ENCODE data around the gene CARD14.
"Not testable (repeated sequence)": the region's sequence is repeated elsewhere in the genome, so short reads cannot be mapped to it uniquely, and the experiment has no call there.

The CARD14 gene

DNA sequence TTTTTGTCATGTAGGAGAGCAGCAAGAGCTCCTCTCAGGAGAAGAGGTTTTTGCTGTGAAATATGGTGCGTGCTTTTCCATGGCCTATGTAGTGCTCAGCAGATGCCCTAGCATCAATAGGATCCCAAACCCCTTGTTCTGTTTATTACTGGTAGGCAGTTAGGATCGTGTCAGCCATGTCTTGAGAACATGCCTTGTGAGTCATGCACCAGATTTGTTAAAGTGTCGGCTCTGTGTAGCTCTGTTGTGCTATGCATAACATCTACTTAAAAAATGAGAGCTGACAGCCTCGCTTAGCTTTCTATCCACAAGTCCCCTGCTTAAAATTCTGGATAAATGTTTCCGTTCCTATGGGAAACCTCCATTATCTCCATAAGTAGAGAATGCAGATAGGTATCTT, 18.5 kb upstream of the CARD14 start:
- no peak for DNase-seq

DNA sequence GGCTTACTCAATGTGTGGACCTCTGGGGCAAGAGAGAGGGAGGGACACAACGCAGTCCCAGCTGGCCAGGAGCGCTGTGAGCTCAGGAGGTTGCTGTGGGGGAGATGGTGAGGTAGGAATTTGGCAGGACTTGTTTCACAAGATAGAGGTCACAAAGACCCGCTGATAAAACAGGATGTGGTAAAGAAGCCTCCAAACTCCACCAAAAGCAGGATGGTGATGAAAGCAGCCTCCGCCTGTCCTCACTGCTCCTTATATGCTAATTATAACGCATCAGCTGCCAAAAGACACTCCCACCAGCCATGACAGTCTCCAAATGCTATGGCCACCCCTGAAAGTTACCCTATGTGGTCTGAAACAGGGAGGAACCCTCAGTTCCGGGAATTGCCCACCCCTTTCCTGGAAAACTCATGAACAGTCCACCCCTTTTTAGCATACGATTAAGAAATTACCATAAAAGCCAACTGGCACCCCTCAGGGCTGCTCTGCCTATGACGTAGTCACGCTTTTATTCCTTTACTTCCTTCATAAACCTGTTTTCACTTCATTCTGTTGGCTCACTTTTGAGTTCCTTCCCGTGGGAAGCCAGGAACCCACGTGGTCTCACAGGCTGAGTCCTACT, 17.6 kb upstream of the CARD14 start:
- DNase-seq: no peak

DNA sequence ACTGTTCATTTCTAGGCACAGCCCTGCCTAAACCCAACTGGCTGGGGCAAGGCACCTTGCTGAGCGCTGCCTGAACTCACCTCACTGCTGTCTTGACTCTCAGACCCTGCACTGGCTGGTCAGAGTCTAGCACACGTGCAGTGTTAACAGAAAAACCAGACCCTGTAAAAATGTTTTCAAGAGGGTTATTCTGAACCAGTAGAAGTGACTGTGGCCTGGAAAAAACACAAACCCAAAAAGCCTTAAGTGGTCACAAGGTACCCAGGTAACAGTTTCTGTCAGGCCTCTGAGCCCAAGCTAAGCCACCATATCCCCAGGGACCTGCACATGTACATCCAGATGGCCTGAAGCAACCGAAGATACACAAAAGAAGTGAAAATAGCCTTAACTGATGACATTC, 16.8 kb upstream of the CARD14 start:
- DNase-seq: no peak

DNA sequence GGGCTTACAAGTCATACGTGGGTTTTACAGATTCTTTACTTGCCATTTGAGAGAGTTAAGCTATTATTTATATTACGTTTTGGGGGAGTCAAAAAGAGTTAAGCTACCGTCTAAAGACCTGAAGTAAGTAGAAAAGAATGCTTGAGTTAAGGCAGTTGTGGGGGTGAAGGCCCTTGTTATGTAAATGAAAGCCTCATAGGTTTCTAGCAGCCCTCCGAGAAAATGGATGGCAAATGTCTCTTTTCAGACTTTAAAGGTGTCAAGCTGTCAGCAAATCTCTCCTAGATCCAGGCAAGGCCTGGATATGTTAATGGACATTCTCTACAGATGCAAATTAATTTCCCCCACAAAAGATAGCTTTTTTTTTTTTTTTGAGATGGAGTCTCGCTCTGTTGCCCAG, 15.7 kb upstream of the CARD14 start:
- no peak for DNase-seq

DNA sequence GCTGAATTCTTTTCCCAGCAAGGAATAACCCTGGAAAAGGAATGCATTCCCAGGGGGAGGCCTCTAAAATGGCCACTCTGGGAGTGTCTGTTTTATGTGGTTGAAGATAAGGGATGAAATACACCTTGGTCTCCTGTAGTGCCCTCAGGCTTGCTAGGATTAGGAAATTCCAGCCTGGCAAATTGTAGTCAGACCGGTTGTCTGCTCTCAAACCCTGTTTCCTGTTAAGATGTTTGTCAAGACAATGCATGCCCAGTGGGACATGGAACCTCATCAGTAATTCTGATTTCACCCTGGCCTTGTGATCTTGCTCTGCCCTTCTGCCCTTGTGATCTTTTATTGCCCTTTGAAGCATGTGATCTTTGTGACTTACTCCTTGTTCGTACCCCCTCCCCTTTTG, 14.2 kb upstream of the CARD14 start:
- DNase-seq: not testable (repeated sequence)

DNA sequence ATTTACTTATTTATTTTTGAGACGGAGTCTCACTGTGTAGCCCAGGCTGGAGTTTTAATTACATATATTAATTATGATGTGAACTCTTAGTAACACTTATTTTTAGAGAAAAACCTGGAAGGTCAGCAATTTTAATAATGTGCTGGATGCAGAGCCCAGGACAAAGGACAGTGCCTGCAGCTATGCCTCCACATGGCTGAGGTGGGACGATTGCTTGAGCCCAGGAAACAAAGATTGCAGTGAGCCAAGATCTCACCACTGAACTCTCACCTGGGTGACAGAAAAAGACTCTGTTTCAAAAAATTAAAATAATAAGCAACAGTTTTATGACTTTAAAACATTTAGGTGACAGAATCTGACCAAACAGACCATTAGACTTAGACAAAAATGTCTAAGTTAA, 11.0 kb upstream of the CARD14 start:
- no peak for DNase-seq

DNA sequence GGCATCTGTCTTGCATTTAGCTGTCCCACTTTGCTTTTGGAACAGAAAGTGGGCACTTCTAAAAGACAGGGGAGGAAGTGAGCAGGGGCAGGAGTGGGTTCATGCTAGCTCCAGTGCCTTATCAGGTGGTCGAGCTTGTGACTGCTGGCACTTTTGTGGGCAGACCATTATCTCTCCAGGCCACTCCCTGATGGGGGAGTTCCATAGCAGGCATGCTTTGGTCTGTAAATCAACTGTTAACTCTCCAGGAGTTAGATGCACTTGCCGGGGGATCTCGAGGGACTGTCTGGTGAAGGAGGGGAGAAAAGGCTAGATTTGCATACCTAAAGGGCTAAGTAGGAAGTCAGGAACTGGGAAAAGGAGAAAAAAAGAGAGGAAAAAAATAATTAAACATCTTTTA, 9.3 kb upstream of the CARD14 start:
- peak; percentile 28 for DNase-seq

DNA sequence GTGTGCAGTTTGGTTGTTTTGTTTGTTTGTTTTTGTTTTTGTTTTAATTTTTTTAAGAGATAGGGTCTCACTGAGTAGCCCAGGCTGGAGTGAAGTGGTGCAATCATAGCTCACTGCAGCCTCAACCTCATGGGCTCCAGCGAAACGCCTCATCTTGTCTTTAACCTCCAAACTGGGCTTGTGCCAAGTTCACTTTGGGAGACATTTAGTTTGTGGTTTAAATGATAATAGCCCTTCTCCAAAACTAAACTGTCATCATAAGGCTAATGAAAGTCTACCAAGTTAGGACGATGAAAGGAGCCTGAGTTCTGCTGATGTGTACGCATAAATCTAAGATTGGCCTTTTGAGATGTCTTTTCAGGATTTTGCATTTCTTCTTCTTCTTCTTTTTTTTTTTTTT, 6.5 kb upstream of the CARD14 start:
- DNase-seq: no peak

DNA sequence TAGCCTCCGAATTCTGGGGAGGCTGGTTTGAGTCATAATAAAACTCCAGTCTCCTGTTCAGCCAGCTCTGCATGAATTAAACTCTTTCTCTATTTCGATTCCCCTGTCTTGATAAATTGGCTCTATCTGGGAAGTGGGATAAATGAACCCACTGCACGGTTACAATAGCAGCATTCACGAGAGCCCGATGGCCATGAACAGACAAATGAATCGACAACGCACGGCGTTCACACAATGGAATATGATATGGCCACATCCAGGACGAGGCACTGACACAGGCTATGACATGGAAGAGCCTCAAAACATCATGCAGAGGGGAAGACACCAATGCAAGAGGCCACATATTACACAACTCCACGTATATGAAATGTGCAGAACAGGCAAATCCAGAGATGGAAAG, 5.6 kb upstream of the CARD14 start:
- DNase-seq: no peak

DNA sequence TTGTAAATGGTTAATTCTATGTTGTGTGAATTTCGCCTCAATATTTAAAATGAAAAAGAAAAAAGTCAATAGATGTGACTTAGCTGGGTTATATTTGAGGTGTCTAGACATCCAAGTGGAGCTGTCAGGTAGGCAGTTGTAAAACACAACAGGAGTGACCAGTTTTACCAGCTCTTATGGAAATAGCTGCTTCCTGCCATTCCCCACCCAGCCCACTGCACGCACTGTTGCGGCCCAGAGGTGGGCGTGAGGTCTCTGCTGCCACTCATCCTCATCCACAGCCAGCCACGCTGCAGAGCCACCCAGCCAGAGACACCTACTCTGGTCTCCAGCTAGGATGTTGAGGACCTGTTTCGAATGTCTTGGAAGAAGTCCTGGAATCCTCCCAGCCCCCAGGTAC, 3.4 kb upstream of the CARD14 start:
- no peak for DNase-seq

DNA sequence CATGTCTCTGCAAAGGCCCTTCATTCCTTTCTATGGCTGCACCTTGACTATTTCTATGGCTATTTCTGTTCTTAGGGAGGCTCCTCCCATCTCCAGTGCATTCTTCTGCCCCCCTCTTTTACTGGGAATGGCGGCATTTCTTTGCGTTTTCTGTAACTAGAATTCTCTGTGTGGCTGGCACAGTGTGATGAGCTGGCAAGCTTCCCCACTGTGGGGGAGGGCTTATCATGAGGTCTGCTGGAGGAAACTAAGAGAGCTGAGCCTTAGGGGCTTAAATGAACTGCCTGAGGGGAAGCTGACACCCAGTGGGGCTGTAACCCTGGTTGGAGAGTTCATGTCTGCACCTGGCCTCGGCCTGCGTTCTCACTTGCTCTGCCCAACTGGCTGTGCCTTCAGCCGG, 1.5 kb upstream of the CARD14 start:
- no peak for DNase-seq

DNA sequence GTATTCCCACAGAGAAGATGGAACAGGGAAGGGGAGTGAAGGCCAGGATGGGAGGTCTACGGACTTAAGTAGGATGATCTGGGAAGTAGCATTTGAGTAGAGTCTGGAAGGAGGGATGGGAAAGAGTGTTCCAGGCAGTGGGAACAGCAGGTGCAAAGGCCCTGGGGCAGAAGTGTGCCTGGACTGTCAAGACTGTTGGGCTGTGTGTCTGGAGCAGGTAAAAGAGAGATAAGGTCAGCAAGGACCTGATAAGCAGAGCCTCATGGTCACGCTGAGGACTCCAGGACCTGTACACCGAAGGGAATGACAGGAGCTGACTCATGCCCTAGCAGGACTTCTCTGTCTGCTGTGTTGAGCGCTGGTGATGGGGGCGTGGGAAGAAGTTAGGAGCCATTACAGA, 723 bp upstream of the CARD14 start:
- DNase-seq: no peak

DNA sequence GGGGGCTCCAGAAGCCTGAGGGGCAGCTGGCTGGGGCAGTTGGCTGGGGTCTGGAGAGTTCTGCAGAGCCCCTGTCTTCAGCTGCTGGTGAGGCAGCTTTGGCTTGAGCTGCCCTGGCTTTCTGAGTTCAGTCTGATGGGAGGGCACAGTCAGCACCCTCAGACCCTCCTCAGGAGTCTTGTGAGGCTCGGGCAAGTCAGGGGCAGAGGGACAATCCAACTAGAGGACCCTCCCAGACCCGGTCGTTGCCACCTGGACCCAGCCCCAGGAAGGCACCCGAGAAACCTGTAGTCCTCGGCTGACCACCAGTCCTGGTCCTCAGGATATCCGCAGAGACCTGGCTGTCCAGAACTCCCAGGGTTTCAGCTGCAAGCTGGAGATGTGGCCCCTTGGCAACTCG, 1.9 kb downstream of the CARD14 start:
- DNase-seq: no peak

DNA sequence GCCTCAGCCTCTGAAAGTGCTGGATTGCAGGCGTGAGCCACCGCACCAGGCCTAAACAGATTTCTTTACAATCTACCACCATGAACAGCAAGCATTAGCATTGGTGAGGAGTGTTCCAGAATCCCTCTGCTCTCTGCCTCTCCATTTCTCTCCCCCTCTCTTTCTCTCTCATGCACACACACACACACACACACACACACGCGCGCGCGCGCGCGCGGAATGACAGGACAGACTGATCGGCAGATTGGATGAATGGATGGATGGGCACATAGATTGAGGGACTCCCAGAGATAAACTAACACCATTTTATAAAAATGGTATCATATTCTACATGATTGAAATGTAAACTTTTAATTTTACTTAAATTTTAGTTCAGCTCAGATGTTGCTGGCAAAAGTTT, 3.3 kb downstream of the CARD14 start:
- no peak for DNase-seq

DNA sequence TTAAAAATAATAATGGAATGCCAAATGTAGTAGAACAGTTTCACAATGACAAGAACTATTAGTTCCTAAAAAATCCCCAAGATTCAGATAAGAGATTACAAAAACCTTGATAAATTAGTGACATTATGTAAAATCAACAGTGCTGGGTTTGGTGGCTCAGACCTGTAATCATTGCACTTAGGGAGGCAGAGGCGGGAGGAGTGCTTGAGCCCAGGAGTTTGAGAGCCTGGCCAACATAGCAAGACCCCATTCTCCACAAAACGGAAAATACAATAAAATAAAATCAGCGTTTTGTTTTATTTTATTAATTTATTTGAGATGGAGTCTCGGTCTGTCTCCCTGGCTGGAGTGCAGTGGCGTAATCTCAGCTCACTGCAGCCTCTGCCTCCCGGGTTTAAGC, 4.1 kb downstream of the CARD14 start:
- DNase-seq: no peak

DNA sequence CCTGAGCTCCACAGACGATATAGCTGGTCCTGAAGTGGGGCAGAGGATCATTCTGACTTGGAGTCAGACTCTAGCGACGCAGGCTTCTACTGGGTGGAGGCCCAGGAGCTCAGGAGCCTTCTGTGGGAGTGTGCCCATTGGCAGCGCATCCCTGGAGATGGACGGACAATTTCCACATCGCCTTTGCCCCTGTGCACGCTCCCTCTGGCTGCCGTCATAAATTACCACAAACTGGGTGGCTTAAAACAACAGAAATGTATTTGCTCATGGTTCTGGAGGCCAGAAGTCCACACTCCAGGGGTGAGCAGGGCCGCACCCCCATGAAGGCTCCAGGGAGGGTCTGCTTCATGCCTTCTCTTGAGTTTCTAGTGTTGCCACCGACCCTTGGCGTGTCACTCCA, 6.9 kb downstream of the CARD14 start:
- no peak for DNase-seq

DNA sequence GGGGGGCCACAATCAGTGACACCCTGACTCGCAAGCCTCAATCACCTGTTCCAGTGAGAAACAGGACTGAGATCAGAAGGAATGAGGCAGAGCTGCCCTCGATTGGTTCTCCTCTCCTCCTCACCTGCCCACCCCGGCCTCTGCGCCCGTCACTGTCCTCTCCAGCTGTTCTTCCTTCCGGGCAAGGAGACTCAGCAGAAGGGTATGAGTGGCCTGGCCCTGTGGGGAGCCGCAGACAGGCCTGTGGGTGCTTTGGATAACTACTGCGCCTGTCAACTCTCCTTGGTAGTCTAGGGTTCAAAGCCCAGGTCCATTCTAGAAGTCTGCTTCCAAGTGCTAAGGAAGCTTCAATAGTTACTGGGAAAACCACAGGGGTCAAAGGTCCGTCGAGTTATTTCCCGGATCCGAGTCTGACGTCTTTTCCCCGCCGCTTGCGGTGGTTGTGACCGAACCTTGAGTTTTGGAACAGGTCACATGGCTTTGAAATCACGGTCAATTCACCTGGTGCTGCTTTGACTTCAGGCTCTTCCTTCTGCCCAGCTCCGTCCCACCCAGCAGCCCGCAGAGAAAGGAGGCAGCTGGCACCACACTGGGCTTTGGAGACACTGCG, 8.3 kb downstream of the CARD14 start:
- no peak for DNase-seq

DNA sequence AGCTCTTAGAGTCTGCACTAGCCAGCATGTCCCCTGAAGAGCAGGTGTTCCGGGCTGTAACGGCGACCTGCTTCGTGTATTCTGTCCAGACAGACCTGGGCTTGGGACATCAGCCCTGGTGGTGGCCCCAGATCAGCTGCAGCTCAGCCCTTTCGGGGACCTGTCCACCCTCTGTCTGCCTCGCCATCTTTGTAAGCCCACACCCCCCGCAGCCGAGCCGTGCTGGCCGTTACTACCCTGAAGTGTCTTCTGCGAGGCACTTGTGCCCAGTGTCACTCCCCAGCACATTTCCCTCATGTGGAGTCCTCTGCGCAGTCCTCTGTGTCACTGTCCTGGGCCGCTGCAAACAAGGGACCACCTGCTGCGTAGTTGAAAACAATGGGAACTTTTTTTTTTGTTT, 10.4 kb downstream of the CARD14 start:
- DNase-seq: no peak

DNA sequence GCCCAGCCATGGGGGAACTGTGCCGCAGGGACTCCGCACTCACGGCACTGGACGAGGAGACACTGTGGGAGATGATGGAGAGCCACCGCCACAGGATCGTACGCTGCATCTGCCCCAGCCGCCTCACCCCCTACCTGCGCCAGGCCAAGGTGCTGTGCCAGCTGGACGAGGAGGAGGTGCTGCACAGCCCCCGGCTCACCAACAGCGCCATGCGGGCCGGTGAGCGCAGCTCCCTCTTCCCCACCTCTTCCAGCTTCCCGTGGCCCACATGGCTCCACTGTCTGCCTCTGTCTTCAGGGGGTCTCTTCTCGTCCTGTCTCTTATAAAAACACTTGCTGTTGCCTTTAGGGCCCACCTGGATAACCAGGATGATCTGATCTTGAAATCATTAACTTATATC, 11.6 kb downstream of the CARD14 start:
- no peak for DNase-seq

DNA sequence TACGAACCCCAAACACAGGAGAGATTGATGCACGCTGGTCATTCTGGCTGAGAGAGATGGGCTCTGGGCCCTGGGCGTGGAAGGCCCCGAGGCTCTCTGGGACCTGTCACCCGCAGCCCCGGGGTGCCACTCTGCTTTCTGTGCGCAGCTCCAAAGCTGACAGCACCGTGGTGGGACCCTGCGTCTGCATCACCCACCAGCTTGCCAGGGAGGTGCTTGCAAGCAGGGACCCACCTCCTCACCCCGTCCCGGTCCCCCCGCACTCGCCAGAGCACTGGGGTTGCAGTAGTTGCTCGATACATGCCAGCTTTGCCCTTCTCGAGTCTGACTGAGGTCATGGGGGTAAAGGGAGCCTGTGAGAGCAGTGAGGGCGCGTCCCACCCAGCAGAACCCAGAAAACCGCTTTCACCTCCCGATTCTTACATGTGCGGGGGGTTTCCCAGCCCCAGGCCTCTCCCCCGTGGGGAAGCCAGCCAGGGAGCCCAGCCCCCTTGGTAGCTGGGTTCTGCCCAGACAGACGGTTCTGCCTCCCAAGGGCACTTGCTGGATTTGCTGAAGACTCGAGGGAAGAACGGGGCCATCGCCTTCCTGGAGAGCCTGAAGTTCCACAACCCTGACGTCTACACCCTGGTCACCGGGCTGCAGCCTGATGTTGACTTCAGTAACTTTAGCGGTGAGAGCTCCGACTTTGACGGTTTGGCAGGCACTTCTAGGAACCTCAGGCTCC, 12.5 kb downstream of the CARD14 start:
- DNase-seq: no peak

DNA sequence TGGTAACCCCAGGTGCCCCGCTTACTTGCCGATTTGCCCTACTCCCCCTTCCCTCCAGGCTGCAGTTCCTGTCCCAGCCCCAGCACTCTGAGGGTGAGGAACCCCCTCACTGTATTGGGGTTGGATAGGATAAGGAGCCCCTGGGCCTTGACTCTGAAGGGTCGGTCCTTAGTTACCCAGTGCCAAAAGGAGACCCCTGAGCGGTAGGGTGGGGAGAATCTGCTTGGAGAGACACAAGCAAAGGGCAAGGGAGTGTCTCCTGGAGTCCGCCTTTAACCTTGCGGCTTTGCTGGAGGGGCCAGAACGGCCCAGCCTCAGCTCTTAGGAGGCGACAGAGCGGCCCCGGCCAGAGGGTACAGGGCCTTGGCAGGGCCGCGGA, 13.0 kb downstream of the CARD14 start:
- no peak for DNase-seq

DNA sequence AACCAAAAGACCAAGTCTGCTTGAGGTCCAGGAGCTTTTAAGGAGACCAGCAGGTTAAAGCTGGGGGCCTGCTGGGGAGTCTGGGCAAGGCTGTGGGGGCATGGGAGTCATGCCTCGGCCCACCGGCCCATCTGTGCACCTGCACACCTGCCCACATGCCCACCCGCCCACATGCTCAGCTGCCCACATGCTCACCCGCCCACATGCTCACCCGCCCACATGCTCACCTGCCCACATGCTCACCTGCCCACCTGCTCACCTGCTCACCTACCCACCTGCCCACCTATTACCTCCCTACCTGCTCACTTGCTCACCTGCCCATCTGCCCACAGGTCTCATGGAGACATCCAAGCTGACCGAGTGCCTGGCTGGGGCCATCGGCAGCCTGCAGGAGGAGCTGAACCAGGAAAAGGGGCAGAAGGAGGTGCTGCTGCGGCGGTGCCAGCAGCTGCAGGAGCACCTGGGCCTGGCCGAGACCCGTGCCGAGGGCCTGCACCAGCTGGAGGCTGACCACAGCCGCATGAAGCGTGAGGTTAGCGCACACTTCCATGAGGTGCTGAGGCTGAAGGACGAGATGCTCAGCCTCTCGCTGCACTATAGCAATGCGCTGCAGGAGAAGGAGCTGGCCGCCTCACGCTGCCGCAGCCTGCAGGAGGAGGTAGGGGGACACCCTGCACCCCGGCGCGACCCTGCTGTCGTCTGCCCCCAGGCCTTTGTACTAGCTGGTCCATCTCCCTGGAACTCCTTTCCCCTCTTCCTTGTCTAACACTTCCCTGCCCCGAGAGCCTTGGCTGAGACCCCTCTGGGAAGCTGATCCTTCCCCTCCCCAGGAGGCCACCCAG, 14.0 kb downstream of the CARD14 start:
- DNase-seq: no peak

DNA sequence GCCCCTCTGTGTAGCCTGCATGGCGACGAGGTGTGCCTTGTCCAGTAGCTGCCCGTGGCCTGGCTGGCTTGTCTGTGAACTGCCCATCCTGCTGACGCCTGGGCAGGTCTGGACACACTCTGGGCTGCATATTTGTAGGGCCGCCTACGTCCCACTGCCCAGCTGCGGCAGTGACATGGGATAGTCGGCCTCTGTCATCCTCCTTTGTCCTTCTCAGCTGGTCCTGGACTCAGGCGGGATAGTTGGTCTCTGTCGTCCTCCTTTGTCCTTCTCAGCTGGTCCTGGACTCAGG, 14.5 kb downstream of the CARD14 start:
- peak; percentile 27 for DNase-seq

DNA sequence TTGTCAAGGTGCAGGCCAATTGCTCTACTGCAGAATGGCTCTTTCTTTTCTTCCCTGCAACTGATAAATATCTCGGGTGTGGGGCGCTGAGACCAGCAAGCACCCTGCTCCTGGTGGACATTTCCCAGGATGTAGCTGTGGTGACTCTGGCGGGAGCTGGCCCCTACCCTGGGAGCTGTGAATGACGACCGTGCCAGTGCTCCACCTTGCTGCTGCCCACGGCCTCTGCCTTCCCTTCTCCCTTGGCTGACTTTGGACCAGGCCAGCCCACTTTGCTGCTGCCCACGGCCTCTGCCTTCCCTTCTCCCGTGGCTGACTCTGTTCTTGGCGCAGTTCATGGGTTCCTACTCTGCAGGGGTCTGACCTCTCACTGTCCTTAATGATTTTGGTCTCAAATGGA, 16.1 kb downstream of the CARD14 start:
- DNase-seq: no peak
